ENCODE data around the gene TUBA1B. TPM values are rescaled to one million over a fixed set of nuclear protein-coding genes. Genes with fewer than 3 reads are reported as not detected.

Gene TUBA1B
- total and polyA plus RNA-seq, 2 of the 8 experiments (the other 6 are each of a cell fraction or from before 2014, with no cell fraction given) = 2,092 to 6,837 TPM

GRCh38 chr12:49086116-49086515, 45.1 kb downstream of the TUBA1B start (continued):
- TF ChIP-seq SAP30 (IDR thresholded peaks at IDR 0.05; ENCODE audit: insufficient read depth, insufficient replicate concordance, low read length) (no peak), NANOG (IDR thresholded peaks at IDR 0.05; ENCODE audit: insufficient read depth, low read depth, low read length, poor library complexity, severe bottlenecking) (no peak), POLR2A (IDR thresholded peaks at IDR 0.05; ENCODE audit: control extremely low read depth in 1 of 2, low read depth in 2 of 2, low read length in 2 of 2) (no peak), RNF2 (IDR thresholded peaks at IDR 0.05; ENCODE audit: borderline replicate concordance, low read depth, low read length, missing control alignments, poor library complexity, severe bottlenecking) (no peak)
